Natural killer cell (primary cell): ENCODE measurements around the gene CRABP2. TPM values are rescaled to one million over a fixed set of nuclear protein-coding genes. Genes with fewer than 3 reads are reported as not detected.

Source experiments
- ATAC-seq, 3 donors: fragments of 150-1000 bp in 2 of 3; fragments of 200-7000 bp in 1 of 3; cut with Tn5 transposase; 1 replicate in 1 of 3; 2 replicates in 2 of 3; pipeline ENCODE4 v1.10.0; 2021; ENCODE audit warnings: mild to moderate bottlenecking in 2 of 3, moderate library complexity in 2 of 3
- DNase-seq, 2 donors: peaks; one replicate each; pipeline versions ENCODE4 v3.0.0 to v3.0.0-alpha.2; 2013 to 2021; ENCODE audit warnings: mixed read lengths in 1 of 2
- H3K27ac ChIP-seq: one replicate; pipeline ENCODE4 v1.5.1; 2013; ENCODE audit warnings: mild to moderate bottlenecking, low read length
- H3K27me3 ChIP-seq: one replicate; pipeline ENCODE4 v1.6.1; 2013; ENCODE audit warnings: low read length; ENCODE audit not compliant: control insufficient read depth, insufficient read depth
- H3K36me3 ChIP-seq: one replicate; pipeline ENCODE4 v1.6.1; 2013; ENCODE audit warnings: low read length; ENCODE audit not compliant: control insufficient read depth, insufficient read depth
- H3K4me1 ChIP-seq: one replicate; pipeline ENCODE4 v1.6.1; 2013; ENCODE audit warnings: low read length; ENCODE audit not compliant: control insufficient read depth, insufficient read depth
- H3K4me3 ChIP-seq: one replicate; pipeline ENCODE4 v1.5.1; 2013; ENCODE audit warnings: low read length
- H3K9me3 ChIP-seq: one replicate; pipeline ENCODE4 v1.6.1; 2013; ENCODE audit warnings: low read length; ENCODE audit not compliant: control insufficient read depth, insufficient read depth
- H3K27ac Mint-ChIP-seq, 2 donors: one replicate each; pipeline ENCODE4 v1.8.0; 2022; ENCODE audit warnings: mild to moderate bottlenecking in 2 of 2, mixed read lengths in 2 of 2, moderate library complexity in 1 of 2
- H3K27me3 Mint-ChIP-seq, 2 donors: one replicate each; pipeline ENCODE4 v1.8.0; 2022; ENCODE audit warnings: low read depth in 2 of 2, mixed read lengths in 2 of 2
- H3K36me3 Mint-ChIP-seq: one replicate; pipeline ENCODE4 v1.8.0; 2022; ENCODE audit warnings: mixed read lengths
- H3K4me1 Mint-ChIP-seq, 2 donors: one replicate each; pipeline ENCODE4 v1.8.0; 2022; ENCODE audit warnings: mixed read lengths in 2 of 2
- H3K4me3 Mint-ChIP-seq: one replicate; pipeline ENCODE4 v1.8.0; 2022; ENCODE audit warnings: mild to moderate bottlenecking, moderate library complexity, mixed read lengths
- H3K9me3 Mint-ChIP-seq, 2 donors: one replicate each; pipeline ENCODE4 v1.8.0; 2022; ENCODE audit warnings: mixed read lengths in 2 of 2
- CTCF ChIP-seq: fragments of 200-600 bp; IDR thresholded peaks from one replicate; pipeline ENCODE4 v1.8.0; 2022; ENCODE audit warnings: antibody characterized with exemption
- WGBS: methylation state at CpG from one replicate; pipeline ENCODE4 v1.1.7; 2013; ENCODE audit warnings: missing lambda C conversion rate; ENCODE audit not compliant: insufficient coverage; 5-methylcytosine and 5-hydroxymethylcytosine counted together
- intact Hi-C: fragments of 100-400 bp; cut with micrococcal nuclease; formaldehyde crosslinking; loops from one replicate; pipeline ENCODE4 v1.14.2; 2022
- total RNA-seq, 4 donors: library from RNA; stranded (reverse); fragments of 120-200 nt in 1 of 4; gene quantifications; one replicate each; pipeline versions ENCODE4 v1.2.3 to v1.2.4, GENCODE V29; 2013 to 2022

The CRABP2 gene
- total RNA-seq, 3 donors from 2014 or later (not counting 1 experiment from before 2014, with no cell fraction given), result 3.0 to 3.8 (median 3.0) TPM

DNA sequence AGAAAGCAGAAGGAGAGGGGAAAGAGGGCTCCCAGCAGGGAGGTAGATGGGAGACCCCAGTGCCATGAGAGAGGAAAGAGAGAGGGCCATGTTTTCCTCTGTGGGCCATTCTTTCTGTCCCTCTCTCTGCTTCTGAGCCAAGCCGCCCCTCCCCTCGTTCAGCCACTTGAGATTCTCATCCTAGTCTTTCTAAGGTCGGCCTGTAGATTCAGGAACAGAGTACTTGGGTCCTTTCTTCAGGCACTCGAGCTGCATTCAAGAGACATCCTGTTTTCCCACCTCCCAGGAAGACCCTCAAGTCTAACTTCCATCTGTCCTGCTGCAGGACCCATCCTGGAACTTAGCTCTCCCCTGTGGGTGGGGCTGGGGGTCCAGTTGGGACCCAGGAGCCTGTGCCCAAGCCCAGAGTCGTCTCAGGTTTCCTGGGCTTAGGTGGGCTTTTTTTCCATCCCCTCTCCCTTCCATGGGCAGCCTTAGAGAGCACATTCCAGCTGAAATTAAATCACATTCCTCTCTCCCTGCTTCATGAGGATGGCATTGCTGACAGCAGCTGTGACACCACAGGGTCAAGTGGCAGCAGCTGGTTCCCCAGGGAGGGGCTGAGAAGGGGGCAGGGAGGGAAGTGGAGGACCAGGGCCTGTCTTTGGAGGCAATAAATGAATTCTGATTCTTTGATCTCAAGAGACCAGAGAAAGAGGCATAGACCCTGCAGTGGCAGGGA, 41.2 kb downstream of the CRABP2 start:
- no peak for TF ChIP-seq CTCF
- Mint-ChIP-seq H3K9me3 (no peaks in the 10 kb centered on the region), H3K27me3 (peaks cover 0 to 3% of the 10 kb centered on the region in 2 donors), H3K4me3 (no peak overlapping the region), H3K27ac (no peak overlapping the region), H3K36me3 (no peaks in the 10 kb centered on the region), H3K4me1 (peaks cover 24 to 30% of the 10 kb centered on the region in 2 donors)
- peaks cover 51% of the 10 kb centered on the region for H3K4me1 ChIP-seq
- DNase-seq (no peak), ATAC-seq (no peak)
- H3K27ac ChIP-seq, result no peak overlapping the region
- H3K27me3 ChIP-seq, result no peaks in the 10 kb centered on the region
- no peak overlapping the region for H3K4me3 ChIP-seq
- H3K9me3 ChIP-seq, result no peaks in the 10 kb centered on the region
- intact Hi-C loops, result no loop called here
- no peaks in the 10 kb centered on the region for H3K36me3 ChIP-seq
- WGBS, result 69% methylated on average over 5 of the region's 5 CpGs

GRCh38 chr1:156663178-156663577, 42.2 kb downstream of the CRABP2 start:
- TF ChIP-seq CTCF, result no peak
- H3K9me3 ChIP-seq, result no peaks in the 10 kb centered on the region
- no peak overlapping the region for H3K27ac ChIP-seq
- ATAC-seq (no peak), DNase-seq (no peak)
- Mint-ChIP-seq H3K36me3 (no peaks in the 10 kb centered on the region), H3K9me3 (no peaks in the 10 kb centered on the region), H3K27me3 (peaks cover 0 to 3% of the 10 kb centered on the region in 2 donors), H3K27ac (peak overlapping the region in 1 of 2 donors; percentile 52), H3K4me1 (peaks cover 34 to 40% of the 10 kb centered on the region in 2 donors), H3K4me3 (no peak overlapping the region)
- WGBS, result 40% methylated on average over 5 of the region's 5 CpGs
- H3K4me1 ChIP-seq, result peaks cover 61% of the 10 kb centered on the region
- intact Hi-C loops, result no loop called here
- H3K27me3 ChIP-seq, result no peaks in the 10 kb centered on the region
- no peaks in the 10 kb centered on the region for H3K36me3 ChIP-seq
- H3K4me3 ChIP-seq, result no peak overlapping the region

- intact Hi-C loops, result no loop called here
- Mint-ChIP-seq H3K4me3 (no peak overlapping the region), H3K27ac (peak overlapping the region in 1 of 2 donors; percentile 52), H3K9me3 (no peaks in the 10 kb centered on the region), H3K27me3 (peaks cover 0 to 3% of the 10 kb centered on the region in 2 donors), H3K4me1 (peaks cover 35 to 45% of the 10 kb centered on the region in 2 donors), H3K36me3 (no peaks in the 10 kb centered on the region)
- WGBS, result 93% methylated on average over 5 of the region's 5 CpGs
- no peaks in the 10 kb centered on the region for H3K36me3 ChIP-seq
- TF ChIP-seq CTCF, result no peak
- no peaks in the 10 kb centered on the region for H3K9me3 ChIP-seq
- no peak for ATAC-seq
- no peaks in the 10 kb centered on the region for H3K27me3 ChIP-seq
- H3K4me1 ChIP-seq, result peaks cover 66% of the 10 kb centered on the region
- no peak overlapping the region for H3K27ac ChIP-seq
- no peak overlapping the region for H3K4me3 ChIP-seq
- DNase-seq, result no peak
Measured at GRCh38 chr1:156662800-156663055, 42.7 kb downstream of the CRABP2 start.
